K562 (cell line): ENCODE data around the gene PLXND1. TPM values are rescaled to one million over a fixed set of nuclear protein-coding genes. Genes with fewer than 3 reads are reported as not detected.
A peak's percentile ranks its signal among the peaks of the same experiment; 100 is the strongest.

Source experiments
- ATAC-seq: fragments of 200-7000 bp; cut with Tn5 transposase; 3 replicates; pipeline ENCODE4 v1.9.1; 2020; ENCODE audit warnings: moderate library complexity
- BruUV-seq: library from RNA; stranded (reverse); fragments of 400-500 nt; replicated peaks from 2 replicates; lab custom pipeline; 2021; lab: Mats Ljungman, UMichigan
- CTCF ChIA-PET: fragments of 300-600 bp; formaldehyde crosslinking; extraction: SDS; loops from one replicate; lab custom pipeline; 2021; ENCODE audit warnings: low intra/inter-chr PET ratio; lab: Yijun Ruan, JAX
- POLR2A ChIA-PET: fragments of 300-600, 350-650 bp; sonication (Branson Sonifier 250); formaldehyde crosslinking; extraction: SDS; loops from one replicate; lab custom pipeline; 2021; ENCODE audit warnings: antibody characterized with exemption, inconsistent platforms; lab: Yijun Ruan, JAX
- DNase-seq, 4 experiments: peaks; one replicate each; pipeline versions ENCODE4 v3.0.0 to v3.0.0-alpha.2; 2011 to 2018; ENCODE audit warnings: low spot score in 3 of 4, mixed read lengths in 3 of 4; ENCODE audit errors: extremely low read depth in 1 of 4
- FAIRE-seq: peaks from 2 replicates; lab custom pipeline; 2011; peaks lifted over from hg19 to GRCh38; lab: Jason Lieb, UNC
- H2AFZ ChIP-seq: 2 replicates; pipeline ENCODE4 v1.6.0; 2011; ENCODE audit warnings: low read depth, low read length, control low read depth, inconsistent platforms
- H3K27ac ChIP-seq: fragments of 200-600 bp; 3 replicates; pipeline ENCODE4 v1.8.0; 2011; ENCODE audit warnings: low read depth, mild to moderate bottlenecking, control low read depth, inconsistent platforms, low read length, moderate library complexity, mixed read lengths; ENCODE audit errors: extremely low read depth
- H3K27me3 ChIP-seq, 2 experiments: fragments of 300-600 bp in 1 of 2; 2 replicates in 1 of 2; 3 replicates in 1 of 2; pipeline versions ENCODE4 v1.6.0 to v1.8.0; 2011; ENCODE audit warnings: inconsistent platforms in 2 of 2, low read length in 2 of 2, mild to moderate bottlenecking in 1 of 2, mixed read lengths in 1 of 2, moderate library complexity in 1 of 2; ENCODE audit not compliant: control insufficient read depth in 2 of 2, insufficient read depth in 2 of 2
- H3K36me3 ChIP-seq: fragments of 300-600 bp; 3 replicates; pipeline ENCODE4 v1.8.0; 2011; ENCODE audit warnings: mild to moderate bottlenecking, low read length, inconsistent platforms; ENCODE audit not compliant: control insufficient read depth, insufficient read depth
- H3K4me1 ChIP-seq, 2 experiments: fragments of 200-600 bp in 1 of 2; replicated peaks in 1 of 2; 2 replicates in 1 of 2; 3 replicates in 1 of 2; pipeline versions ENCODE4 v1.5.1 to v1.8.0; 2011; ENCODE audit warnings: inconsistent platforms in 2 of 2, low read length in 2 of 2, mild to moderate bottlenecking in 1 of 2, mixed read lengths in 1 of 2, moderate library complexity in 1 of 2; ENCODE audit not compliant: control insufficient read depth in 2 of 2, insufficient read depth in 2 of 2
- H3K4me2 ChIP-seq: 2 replicates; pipeline ENCODE4 v1.6.1; 2011; ENCODE audit warnings: low read length, control low read depth, inconsistent platforms, mixed read lengths; ENCODE audit not compliant: insufficient read depth
- H3K4me3 ChIP-seq: fragments of 200-600 bp; sonication (generic), shearing (Covaris generic); 2 replicates; pipeline ENCODE4 v1.5.1; 2016; ENCODE audit warnings: control low read depth, inconsistent platforms
- H3K79me2 ChIP-seq: fragments of 200-600 bp; 3 replicates; pipeline ENCODE4 v1.8.0; 2011; ENCODE audit warnings: low read length, inconsistent platforms; ENCODE audit not compliant: control insufficient read depth, insufficient read depth
- H3K9ac ChIP-seq, 2 experiments: 2 replicates each; pipeline versions ENCODE4 v1.6.0 to v1.6.1; 2011; ENCODE audit warnings: low read depth in 2 of 2, low read length in 2 of 2, control low read depth in 1 of 2, inconsistent platforms in 1 of 2, mild to moderate bottlenecking in 1 of 2, mixed read lengths in 1 of 2; ENCODE audit not compliant: insufficient read depth in 1 of 2
- H3K9me1 ChIP-seq: one replicate; pipeline ENCODE4 v1.6.0; 2011; ENCODE audit warnings: inconsistent platforms, mild to moderate bottlenecking, low read length, moderate library complexity; ENCODE audit not compliant: control insufficient read depth, insufficient read depth
- H3K9me3 ChIP-seq: replicated peaks from 2 replicates; pipeline ENCODE4 v1.5.1; 2011; ENCODE audit warnings: low read depth, low read length, inconsistent platforms; ENCODE audit not compliant: control insufficient read depth, insufficient read depth
- H4K20me1 ChIP-seq: replicated peaks from 2 replicates; pipeline ENCODE4 v1.6.1; 2011; ENCODE audit warnings: low read length, inconsistent platforms, mixed read lengths; ENCODE audit not compliant: control insufficient read depth, insufficient read depth
- EGR1 ChIP-seq: fragments of 450-650 bp; conservative IDR thresholded peaks from 2 replicates; pipeline ENCODE4 v1.6.1; 2017; ENCODE audit warnings: mild to moderate bottlenecking
- RERE ChIP-seq: sonication (generic); formaldehyde crosslinking; IDR thresholded peaks from 2 replicates; pipeline ENCODE4 v1.8.0; 2023; ENCODE audit warnings: missing genetic modification reagents, mild to moderate bottlenecking, borderline replicate concordance
- SRSF1 ChIP-seq: fragments of 200-400 bp; formaldehyde crosslinking; IDR thresholded peaks from 2 replicates; pipeline ENCODE4 v1.6.1; 2017; ENCODE audit warnings: mild to moderate bottlenecking, low read depth, low read length, moderate library complexity
- TOE1 ChIP-seq, 2 experiments: fragments of 450-650 bp in 1 of 2; sonication (generic) in 1 of 2; formaldehyde crosslinking in 1 of 2; IDR thresholded peaks; 2 replicates each; pipeline versions ENCODE4 v1.7.1 to v1.8.0; 2016 to 2022; ENCODE audit warnings: borderline replicate concordance in 2 of 2, mild to moderate bottlenecking in 2 of 2, antibody characterized with exemption in 1 of 2, inconsistent platforms in 1 of 2, low read depth in 1 of 2, missing genetic modification reagents in 1 of 2, moderate library complexity in 1 of 2
- WGBS: fragments of 100-300 bp; shearing (Covaris generic); methylation state at CpG from one replicate; pipeline ENCODE4 v1.1.6; 2016; ENCODE audit warnings: low coverage, mixed read lengths; ENCODE audit not compliant: insufficient coverage; ENCODE audit errors: missing lambda C conversion rate; 5-methylcytosine and 5-hydroxymethylcytosine counted together
- in situ Hi-C: fragments of 300-500 bp; cut with MboI; formaldehyde crosslinking; loops from 4 replicates; pipeline ENCODE4 v1.15.0; 2018; ENCODE audit warnings: inconsistent platforms, mixed read lengths
- intact Hi-C: fragments of 100-400 bp; cut with micrococcal nuclease; formaldehyde crosslinking; loops from 2 replicates; pipeline ENCODE4 v1.14.2; 2022
- polyA plus RNA-seq, 8 experiments: library from polyadenylated mRNA; depleted of rRNA in 4 of 8; stranded (reverse) in 5 of 8; unstranded in 3 of 8; fragments of >200 nt; fragmentation: Nextera tagmentation in 2 of 8; fragmentation: Illumina TruSeq in 1 of 8; extraction: Ambion mirVana in 2 of 8; extraction: Trizol in 1 of 8; gene quantifications; 2 replicates each; pipeline versions ENCODE4 v1.2.1 to v1.2.3, GENCODE V29; 2011 to 2014; ENCODE audit warnings: inconsistent platforms in 1 of 8, missing spikeins in 1 of 8
- total RNA-seq, 7 experiments: library from RNA; depleted of rRNA in 6 of 7; stranded (reverse); fragments of >200 nt in 6 of 7; fragmentation: Illumina TruSeq in 2 of 7; extraction: Trizol in 2 of 7; gene quantifications; 2 replicates each; pipeline versions ENCODE4 v1.2.1 to v1.2.3, GENCODE V29; 2011 to 2021; ENCODE audit warnings: low replicate concordance in 1 of 7
- TF ChIP-seq, protein P1 (sequence below): fragments of 250-450 bp; sonication (Bioruptor Pico); IDR thresholded peaks from 2 replicates; pipeline ENCODE4 v1.5.0; 2020; ENCODE audit warnings: mild to moderate bottlenecking

PLXND1 gene
- total and polyA plus RNA-seq, 9 of the 15 experiments (the other 6 are each of a cell fraction or from before 2014, with no cell fraction given), result 0.34 to 28.8 (median 14.0) TPM

DNA sequence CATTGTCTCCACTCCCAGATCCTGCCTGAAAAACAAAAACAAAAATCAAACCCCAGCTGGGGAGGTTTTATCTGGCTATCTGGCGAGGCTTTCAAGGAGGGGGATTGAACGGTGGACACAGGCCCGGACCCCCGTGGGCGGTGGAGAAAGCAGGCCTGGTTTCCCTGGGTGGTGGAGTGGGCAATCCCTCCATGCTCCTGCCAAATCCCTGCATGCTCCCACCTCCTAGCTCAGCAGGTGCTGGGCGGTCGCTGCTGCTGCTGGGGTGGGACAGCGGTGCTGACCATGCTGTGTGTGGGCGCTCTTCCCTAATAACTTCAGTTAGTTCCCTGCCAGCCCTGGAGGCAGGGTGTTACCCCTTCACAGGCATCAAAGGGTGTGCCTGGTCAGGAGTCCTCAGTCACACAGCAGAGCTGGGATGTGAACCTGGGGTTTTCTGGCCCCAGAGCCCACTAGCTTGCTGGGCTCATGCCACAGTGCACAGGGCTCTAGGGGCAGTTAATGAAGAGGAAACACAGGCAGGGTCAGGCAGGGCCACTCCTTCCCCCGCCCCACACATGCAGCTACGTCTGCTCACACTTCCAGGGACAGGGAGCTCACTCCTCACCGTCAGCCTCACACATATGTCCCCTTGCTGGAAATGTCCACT is 15.9 kb upstream of the PLXND1 start:
- in situ Hi-C loops, result no loop called here
- H3K27me3 ChIP-seq, result no peaks in the 10 kb centered on the region
- H2AFZ ChIP-seq, result peak overlapping the region; percentile 45; the same call in 1 of the 2 replicates
- no peaks in the 10 kb centered on the region for H3K9me3 ChIP-seq
- no peaks in the 10 kb centered on the region for H4K20me1 ChIP-seq
- H3K4me3 ChIP-seq, result no peak overlapping the region
- H3K4me1 ChIP-seq, result peaks cover 5 to 60% of the 10 kb centered on the region in 2 experiments
- peak overlapping the region in 1 of 2 experiments; percentile 58; a peak in 2 of 4 replicates for H3K9ac ChIP-seq
- intact Hi-C loops, result no loop called here
- CTCF ChIA-PET, result no interaction called here
- no peak overlapping the region for H3K27ac ChIP-seq
- H3K79me2 ChIP-seq, result no peaks in the 10 kb centered on the region
- no peak for ATAC-seq
- TF ChIP-seq EGR1 (peak; percentile 38; the same call in 1 of the 2 replicates), TOE1 (IDR thresholded peaks at IDR 0.05; ENCODE audit: borderline replicate concordance) (no peak), TOE1 (CRISPR knock-in tag; IDR thresholded peaks at IDR 0.05; ENCODE audit: borderline replicate concordance, low read depth) (no peak), RERE (CRISPR knock-in tag) (no peak), SRSF1 (no peak)
- TF ChIP-seq, protein P1, sequence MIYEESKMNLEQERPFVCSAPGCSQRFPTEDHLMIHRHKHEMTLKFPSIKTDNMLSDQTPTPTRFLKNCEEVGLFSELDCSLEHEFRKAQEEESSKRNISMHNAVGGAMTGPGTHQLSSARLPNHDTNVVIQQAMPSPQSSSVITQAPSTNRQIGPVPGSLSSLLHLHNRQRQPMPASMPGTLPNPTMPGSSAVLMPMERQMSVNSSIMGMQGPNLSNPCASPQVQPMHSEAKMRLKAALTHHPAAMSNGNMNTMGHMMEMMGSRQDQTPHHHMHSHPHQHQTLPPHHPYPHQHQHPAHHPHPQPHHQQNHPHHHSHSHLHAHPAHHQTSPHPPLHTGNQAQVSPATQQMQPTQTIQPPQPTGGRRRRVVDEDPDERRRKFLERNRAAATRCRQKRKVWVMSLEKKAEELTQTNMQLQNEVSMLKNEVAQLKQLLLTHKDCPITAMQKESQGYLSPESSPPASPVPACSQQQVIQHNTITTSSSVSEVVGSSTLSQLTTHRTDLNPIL, result no peak
- TF ChIP-seq, all 486 proteins: peak for 1
- no peaks in the 10 kb centered on the region for H3K36me3 ChIP-seq
- H3K9me1 ChIP-seq, result no peaks in the 10 kb centered on the region
- BruUV-seq, result no TSS peak
- 60% methylated on average over 6 of the region's 12 CpGs for WGBS
- no peak overlapping the region for H3K4me2 ChIP-seq
- no peak for FAIRE-seq
- no peak for DNase-seq
- POLR2A ChIA-PET, result no interaction called here
